Measurements from ENCODE around the gene TRIM67.
"Not testable (repeated sequence)": the region's sequence is repeated elsewhere in the genome, so short reads cannot be mapped to it uniquely, and the experiment has no call there.

Gene TRIM67

DNA sequence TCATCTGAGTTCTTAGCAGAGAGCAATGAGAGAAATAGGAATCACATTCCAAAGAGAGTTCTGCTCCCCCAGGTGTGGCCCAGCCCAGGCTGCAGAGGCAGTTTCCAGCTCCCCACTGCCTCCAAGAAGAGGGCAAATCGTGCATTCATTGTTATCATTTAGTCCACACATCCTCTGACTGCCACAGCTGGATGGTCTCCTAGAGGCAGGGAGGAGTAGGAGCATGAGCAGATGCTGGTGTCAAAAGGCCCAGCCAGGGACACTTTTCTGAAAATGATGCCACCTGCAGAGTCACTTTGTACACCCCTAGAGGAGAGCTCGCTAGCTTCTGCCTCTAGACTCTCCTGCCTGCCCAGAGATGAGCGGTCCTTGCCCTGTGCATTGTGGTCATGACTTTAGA is 45.6 kb downstream of the TRIM67 start:
- TF ChIP-seq, protein P1, sequence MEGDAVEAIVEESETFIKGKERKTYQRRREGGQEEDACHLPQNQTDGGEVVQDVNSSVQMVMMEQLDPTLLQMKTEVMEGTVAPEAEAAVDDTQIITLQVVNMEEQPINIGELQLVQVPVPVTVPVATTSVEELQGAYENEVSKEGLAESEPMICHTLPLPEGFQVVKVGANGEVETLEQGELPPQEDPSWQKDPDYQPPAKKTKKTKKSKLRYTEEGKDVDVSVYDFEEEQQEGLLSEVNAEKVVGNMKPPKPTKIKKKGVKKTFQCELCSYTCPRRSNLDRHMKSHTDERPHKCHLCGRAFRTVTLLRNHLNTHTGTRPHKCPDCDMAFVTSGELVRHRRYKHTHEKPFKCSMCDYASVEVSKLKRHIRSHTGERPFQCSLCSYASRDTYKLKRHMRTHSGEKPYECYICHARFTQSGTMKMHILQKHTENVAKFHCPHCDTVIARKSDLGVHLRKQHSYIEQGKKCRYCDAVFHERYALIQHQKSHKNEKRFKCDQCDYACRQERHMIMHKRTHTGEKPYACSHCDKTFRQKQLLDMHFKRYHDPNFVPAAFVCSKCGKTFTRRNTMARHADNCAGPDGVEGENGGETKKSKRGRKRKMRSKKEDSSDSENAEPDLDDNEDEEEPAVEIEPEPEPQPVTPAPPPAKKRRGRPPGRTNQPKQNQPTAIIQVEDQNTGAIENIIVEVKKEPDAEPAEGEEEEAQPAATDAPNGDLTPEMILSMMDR (IDR thresholded peaks at IDR 0.05; ENCODE audit: poor library complexity, severe bottlenecking), result no peak
- no peaks in the 10 kb centered on the region for H3K4me1 ChIP-seq (ENCODE audit: insufficient read depth, poor library complexity, severe bottlenecking)
- no peaks in the 10 kb centered on the region for H3K36me3 ChIP-seq (ENCODE audit: low read depth)
- H3K4me3 ChIP-seq (ENCODE audit: severe bottlenecking), result no peak overlapping the region
- H3K9me3 ChIP-seq (ENCODE audit: severe bottlenecking), result no peaks in the 10 kb centered on the region
- H3K27ac ChIP-seq (ENCODE audit: poor library complexity, severe bottlenecking), result no peak overlapping the region
- DNase-seq (ENCODE audit: low spot score) (no peak), ATAC-seq (ENCODE audit: low read depth) (no peak)
- H3K27me3 ChIP-seq (ENCODE audit: insufficient read depth, poor library complexity, severe bottlenecking), result no peaks in the 10 kb centered on the region

DNA sequence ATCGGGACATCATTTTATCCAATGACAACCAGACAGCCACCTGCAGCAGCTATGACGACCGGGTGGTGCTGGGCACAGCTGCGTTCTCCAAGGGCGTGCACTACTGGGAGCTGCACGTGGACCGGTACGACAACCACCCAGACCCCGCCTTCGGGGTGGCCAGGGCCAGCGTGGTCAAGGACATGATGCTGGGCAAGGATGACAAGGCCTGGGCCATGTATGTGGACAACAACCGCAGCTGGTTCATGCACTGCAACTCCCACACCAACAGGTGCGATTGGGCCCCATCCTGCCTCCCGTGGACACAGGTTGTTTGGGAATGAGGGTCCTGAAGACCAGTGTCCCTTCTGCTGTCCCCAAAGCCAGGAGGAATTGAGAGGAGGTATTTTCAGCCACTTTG is 47.1 kb downstream of the TRIM67 start:
- Histone ChIP-seq H3K9me3 (ENCODE audit: severe bottlenecking) (no peaks in the 10 kb centered on the region), H3K27ac (ENCODE audit: poor library complexity, severe bottlenecking) (no peak overlapping the region), H3K4me1 (ENCODE audit: insufficient read depth, poor library complexity, severe bottlenecking) (no peaks in the 10 kb centered on the region), H3K4me3 (ENCODE audit: severe bottlenecking) (no peak overlapping the region), H3K36me3 (ENCODE audit: low read depth) (no peaks in the 10 kb centered on the region), H3K27me3 (ENCODE audit: insufficient read depth, poor library complexity, severe bottlenecking) (no peaks in the 10 kb centered on the region)
- no peak for ATAC-seq (ENCODE audit: low read depth)
- TF ChIP-seq, protein P1 (IDR thresholded peaks at IDR 0.05; ENCODE audit: poor library complexity, severe bottlenecking), result no peak
- DNase-seq (ENCODE audit: low spot score), result no peak

DNA sequence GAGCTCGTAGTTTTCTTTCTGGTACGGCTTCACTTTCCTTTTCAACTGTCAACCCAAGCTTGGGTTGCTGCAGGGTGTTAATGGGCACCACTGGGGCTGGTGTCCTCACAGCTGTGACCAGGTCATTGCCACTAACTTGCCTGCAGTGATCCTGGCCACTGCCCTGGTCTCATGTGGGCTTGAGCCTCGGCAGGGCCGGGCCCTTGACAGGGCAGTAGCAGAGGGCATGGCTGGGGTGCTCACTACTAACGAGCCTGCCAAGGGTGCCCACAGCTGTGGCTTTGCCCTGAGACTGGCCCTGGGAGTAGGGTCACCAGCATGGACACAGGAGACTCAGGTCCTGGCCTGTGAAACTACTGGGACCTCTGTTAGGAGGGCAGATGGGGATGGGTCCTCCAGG is 47.7 kb downstream of the TRIM67 start:
- no peak overlapping the region for H3K4me3 ChIP-seq (ENCODE audit: severe bottlenecking)
- no peaks in the 10 kb centered on the region for H3K27me3 ChIP-seq (ENCODE audit: insufficient read depth, poor library complexity, severe bottlenecking)
- H3K4me1 ChIP-seq (ENCODE audit: insufficient read depth, poor library complexity, severe bottlenecking), result no peaks in the 10 kb centered on the region
- no peaks in the 10 kb centered on the region for H3K36me3 ChIP-seq (ENCODE audit: low read depth)
- DNase-seq (ENCODE audit: low spot score), result no peak
- no peak for ATAC-seq (ENCODE audit: low read depth)
- no peak overlapping the region for H3K27ac ChIP-seq (ENCODE audit: poor library complexity, severe bottlenecking)
- no peaks in the 10 kb centered on the region for H3K9me3 ChIP-seq (ENCODE audit: severe bottlenecking)
- TF ChIP-seq, protein P1 (IDR thresholded peaks at IDR 0.05; ENCODE audit: poor library complexity, severe bottlenecking), result no peak

DNA sequence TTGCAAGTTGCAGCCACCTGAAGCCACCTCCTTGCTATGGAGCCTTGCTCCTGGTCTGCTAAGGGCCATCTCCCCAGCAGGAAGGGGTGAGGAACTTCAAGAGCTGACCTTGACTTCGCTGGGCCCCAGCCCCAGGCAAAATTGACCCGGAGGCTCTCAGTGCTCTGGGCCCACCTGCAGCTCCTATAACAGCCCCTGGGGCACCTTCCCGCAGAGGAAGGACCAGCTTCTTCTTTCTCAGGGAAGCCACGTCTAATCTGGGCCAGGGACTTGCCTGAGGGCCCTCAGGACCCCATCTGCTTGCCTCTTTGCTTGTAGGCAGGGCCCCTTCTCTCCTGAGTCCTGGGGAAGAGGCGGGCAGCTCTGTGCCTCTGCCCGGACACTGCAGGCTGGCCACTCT is 48.3 kb downstream of the TRIM67 start:
- DNase-seq (ENCODE audit: low spot score), result no peak
- Histone ChIP-seq H3K4me3 (ENCODE audit: severe bottlenecking) (no peak overlapping the region), H3K27ac (ENCODE audit: poor library complexity, severe bottlenecking) (no peak overlapping the region), H3K36me3 (ENCODE audit: low read depth) (no peaks in the 10 kb centered on the region), H3K27me3 (ENCODE audit: insufficient read depth, poor library complexity, severe bottlenecking) (no peaks in the 10 kb centered on the region), H3K9me3 (ENCODE audit: severe bottlenecking) (no peaks in the 10 kb centered on the region), H3K4me1 (ENCODE audit: insufficient read depth, poor library complexity, severe bottlenecking) (no peaks in the 10 kb centered on the region)
- no peak for ATAC-seq (ENCODE audit: low read depth)
- TF ChIP-seq, protein P1 (IDR thresholded peaks at IDR 0.05; ENCODE audit: poor library complexity, severe bottlenecking), result no peak

DNA sequence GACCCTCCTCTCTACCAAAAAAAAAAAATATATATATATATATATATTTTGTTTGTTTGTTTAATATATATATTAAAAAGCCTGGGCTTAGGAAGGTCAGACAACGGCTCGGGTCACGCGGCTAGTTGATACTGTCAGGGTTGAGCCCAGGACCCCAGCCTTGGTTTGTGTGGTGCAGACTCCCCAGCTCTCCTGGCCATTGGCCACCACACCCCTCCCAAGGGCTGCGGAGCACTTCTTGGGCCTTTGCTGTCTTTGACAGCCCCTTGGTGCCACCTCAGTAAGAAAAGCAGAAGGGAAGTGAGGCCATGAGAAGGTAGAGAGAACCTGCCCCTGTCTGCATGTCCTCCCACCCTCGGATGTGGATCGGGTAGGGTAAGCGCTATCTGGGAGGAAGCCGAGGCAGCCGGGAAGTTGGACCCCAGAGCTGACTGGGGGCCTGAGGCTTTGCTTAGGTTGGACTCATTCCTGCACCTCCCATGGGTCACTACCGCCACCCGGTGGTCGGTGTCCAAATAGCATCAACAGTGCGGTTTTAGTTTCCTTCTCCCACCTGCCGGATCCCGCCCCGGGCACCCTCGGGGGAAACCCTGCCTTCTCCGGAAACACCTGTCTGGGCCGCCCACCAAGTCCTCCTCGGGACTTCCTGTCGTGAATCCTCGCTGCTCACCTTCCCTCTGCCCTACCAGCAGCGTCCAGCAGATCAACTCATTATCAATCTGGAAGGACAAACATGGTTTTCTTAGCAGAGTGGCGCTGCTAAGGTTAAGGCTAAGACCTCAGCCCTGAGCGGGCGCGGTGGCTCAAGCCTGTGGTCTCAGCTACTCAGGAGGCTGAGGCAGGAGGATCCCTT is 49.4 kb downstream of the TRIM67 start:
- Histone ChIP-seq H3K27me3 (ENCODE audit: insufficient read depth, poor library complexity, severe bottlenecking) (no peaks in the 10 kb centered on the region), H3K9me3 (ENCODE audit: severe bottlenecking) (no peaks in the 10 kb centered on the region), H3K36me3 (ENCODE audit: low read depth) (no peaks in the 10 kb centered on the region), H3K4me1 (ENCODE audit: insufficient read depth, poor library complexity, severe bottlenecking) (no peaks in the 10 kb centered on the region), H3K4me3 (ENCODE audit: severe bottlenecking) (peak overlapping the region; percentile 14), H3K27ac (ENCODE audit: poor library complexity, severe bottlenecking) (no peak overlapping the region)
- ATAC-seq (ENCODE audit: low read depth), result peak; percentile 68
- TF ChIP-seq, protein P1 (IDR thresholded peaks at IDR 0.05; ENCODE audit: poor library complexity, severe bottlenecking), result peak; percentile 72
- DNase-seq (ENCODE audit: low spot score), result no peak

DNA sequence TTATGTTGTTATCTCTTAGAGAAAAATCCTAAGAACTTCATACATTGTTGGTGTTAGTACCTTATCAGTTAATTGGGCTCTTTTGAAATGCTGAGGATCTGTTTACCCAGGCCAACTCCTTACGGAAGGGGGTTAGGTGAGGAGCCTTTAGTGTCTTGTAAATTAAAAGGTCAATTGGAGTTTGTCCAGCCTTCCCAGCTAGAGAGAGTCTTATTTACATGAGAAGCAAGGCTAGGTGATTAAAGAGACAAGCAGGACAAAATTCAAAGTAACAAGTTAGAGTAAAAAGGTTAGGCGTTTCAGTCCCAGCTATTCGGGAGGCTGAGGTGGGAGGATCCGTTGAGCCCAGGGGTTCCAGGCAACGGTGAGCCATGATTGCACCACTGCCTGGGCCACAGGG is 50.4 kb downstream of the TRIM67 start:
- not testable (repeated sequence) for H3K4me3 ChIP-seq (ENCODE audit: severe bottlenecking); H3K4me1 ChIP-seq (ENCODE audit: insufficient read depth, poor library complexity, severe bottlenecking); DNase-seq (ENCODE audit: low spot score); H3K27ac ChIP-seq (ENCODE audit: poor library complexity, severe bottlenecking); H3K27me3 ChIP-seq (ENCODE audit: insufficient read depth, poor library complexity, severe bottlenecking); H3K36me3 ChIP-seq (ENCODE audit: low read depth); H3K9me3 ChIP-seq (ENCODE audit: severe bottlenecking); ATAC-seq (ENCODE audit: low read depth)
